NCI-H1436 (cell line): ENCODE measurements around the gene RHOD.

Experiments
- DNase-seq: peaks from one replicate; lab custom pipeline; 2025; lab: John Stamatoyannopoulos, UW

RHOD gene

DNA sequence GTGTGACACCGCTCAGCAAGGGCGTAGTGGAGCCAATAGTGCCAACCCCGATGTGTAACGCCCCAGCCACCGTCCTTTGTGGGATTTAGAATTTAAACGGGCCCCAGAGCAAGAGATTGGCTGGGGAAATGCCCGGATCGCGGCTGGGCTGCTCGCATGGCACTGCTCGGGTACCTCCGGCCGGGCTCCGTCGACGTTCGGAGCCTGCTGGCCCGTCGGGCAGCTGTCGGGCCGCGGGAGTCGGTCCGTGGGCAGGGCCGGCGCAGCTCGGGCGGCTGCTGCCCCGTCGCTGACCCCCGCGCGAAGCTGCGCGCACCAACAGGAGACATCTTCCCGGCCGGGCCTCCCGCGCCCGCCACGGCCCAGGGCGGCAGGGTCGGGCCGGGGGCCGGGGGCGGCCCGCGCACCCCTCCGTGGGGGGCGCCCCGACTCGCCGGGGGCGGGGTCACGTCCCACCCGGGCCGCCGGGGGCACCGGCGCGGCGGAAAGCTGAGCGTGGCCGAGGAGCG lies 61.1 kb downstream of the RHOD start:
- no peak for DNase-seq

DNA sequence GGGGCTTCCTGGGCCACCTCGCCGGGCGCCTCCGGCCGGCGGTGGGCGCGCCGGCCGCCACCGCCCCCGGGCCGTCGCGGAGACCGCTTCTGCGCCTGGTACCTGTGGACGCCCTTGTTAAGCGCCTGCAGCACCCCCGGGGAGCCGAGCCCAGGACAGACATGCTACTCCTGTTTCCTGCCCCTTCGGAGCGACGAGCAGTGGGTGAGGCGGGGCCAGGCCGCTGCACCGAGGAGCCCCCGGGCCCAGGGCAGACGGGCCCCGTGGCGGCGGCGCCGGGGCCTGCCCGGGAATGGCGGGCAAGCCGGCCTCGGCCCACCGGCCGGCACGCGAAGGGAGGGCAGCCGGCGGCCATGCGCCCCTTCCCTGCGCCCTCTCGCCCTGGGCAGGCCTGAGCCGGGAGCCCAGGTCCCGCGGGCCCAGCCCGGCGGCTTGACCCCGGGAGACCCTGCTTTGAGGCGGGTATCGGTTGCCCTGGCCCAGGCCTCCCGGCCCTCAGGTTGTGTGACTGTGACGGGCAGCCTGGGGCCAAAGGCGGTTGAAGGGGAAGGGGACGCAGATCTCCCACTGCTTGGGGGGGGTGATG lies 61.6 kb downstream of the RHOD start:
- no peak for DNase-seq

GRCh38 chr11:67118801-67119584 lies 62.3 kb downstream of the RHOD start, which contains the start of gene KDM2A:
KDM2A (plus strand) TSS chr11:67119263; CDS start chr11:67121317, 2,054 bp downstream.
- DNase-seq, result peak; percentile 98

DNA sequence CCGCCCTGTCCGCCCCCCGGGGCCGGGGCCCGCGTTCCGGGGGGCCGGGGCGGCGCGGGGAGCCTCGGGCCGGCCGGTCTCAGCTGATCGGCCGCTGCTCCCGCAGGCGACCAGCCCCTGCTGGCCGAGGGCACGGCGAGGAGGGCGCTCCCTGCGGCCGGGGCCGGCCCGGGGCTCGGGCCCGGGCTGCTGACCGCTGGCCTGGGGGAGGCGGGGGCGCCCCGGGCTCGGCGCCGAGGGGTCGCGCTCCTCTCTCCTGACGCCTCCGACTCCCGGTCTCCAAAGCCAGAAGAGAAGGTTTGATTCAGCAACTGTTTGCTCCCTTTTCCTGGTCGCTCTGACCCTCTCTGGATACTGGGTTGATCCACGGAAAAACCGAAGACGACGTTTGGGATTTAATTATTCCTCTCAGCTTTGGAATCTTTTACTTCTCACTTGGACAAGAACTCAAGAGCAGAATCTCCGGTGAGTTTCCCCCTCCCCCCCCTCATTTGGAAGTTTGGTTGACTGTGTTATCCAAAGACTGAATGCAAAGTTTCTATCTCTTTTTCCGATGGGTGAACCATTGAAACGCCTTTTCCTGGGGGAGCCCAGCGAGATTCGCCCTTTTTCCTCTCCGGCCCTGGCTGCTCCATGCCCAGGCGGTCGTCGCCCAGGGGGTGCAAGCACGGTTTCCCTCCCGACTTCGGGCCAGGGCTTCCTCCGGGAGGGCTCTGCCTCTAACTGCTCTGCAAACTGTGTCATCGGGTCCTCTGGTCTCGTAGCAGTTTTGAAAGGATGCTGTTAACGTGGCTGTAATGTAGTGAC lies 63.1 kb downstream of the RHOD start:
- no peak for DNase-seq

DNA sequence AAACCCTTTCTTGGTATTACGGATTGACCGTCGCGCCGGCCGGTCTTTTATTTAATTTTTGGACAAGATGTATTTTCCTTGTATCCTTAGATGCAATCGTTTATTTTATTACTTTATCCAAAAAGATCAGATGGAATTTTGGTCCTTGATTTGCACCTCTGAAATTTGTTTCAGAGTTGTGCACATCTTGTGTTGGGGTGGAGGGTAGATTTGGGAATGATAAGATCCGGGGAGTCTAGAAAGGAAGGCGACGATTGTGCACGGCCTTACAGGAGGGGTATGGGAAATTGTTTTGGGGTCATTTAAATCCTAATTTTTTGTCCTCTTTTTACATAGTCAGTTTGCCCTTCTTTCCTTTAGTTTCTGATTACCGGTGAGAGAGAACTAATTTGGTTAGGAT lies 63.8 kb downstream of the RHOD start:
- no peak for DNase-seq

DNA sequence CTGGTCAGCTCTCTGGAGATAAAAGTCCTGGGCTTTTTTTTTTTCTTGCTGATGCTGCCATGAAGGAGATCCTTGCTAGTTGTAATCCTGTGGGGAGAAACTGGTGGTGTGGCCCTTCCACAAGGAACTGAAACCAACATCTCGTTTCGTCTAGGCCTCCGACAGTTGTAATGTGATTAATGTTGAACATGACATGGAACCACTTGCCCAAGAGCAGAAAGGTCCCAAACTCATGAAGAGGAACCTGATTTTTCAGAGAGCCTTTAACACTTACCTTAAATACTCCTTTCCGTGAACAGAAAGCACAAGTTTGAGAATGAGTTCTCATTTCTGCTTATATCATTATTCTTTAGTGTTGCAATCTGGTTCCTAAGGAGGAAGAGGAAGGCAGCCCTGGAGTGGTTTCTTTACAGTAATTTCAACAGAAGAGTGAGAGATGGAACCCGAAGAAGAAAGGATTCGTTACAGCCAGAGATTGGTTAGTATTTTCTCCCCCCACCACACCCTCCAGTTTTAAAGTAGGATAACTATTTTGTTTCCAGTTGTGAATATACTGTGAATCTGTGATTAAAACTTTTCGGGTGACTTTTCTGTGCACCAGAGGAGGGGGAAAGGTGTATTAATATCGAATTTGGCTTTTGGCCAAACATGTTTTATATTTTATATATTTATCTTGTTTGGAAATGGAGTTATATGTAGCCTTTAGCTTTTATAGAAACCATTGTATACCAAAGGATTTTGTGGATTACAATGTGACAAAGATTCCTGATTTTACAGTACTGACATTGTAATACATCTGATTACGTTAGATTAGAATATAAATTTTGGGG lies 64.4 kb downstream of the RHOD start:
- no peak for DNase-seq
